H1 (cell line): ENCODE measurements around the gene CCBE1. TPM values are rescaled to one million over a fixed set of nuclear protein-coding genes. Genes with fewer than 3 reads are reported as not detected.

ENCODE experiments used
- CTCF ChIA-PET: fragments of 300-600 bp; sonication (Branson Sonifier 250); formaldehyde crosslinking; loops from one replicate; lab custom pipeline; 2021; ENCODE audit not compliant: partially characterized antibody; lab: Charles Lee
- POLR2A ChIA-PET: fragments of 300-600 bp; sonication (Branson Sonifier 250); formaldehyde crosslinking; loops from one replicate; lab custom pipeline; 2021; ENCODE audit warnings: inconsistent platforms; ENCODE audit not compliant: partially characterized antibody; lab: Charles Lee
- DNase-seq, 2 experiments: peaks; one replicate each; pipeline versions ENCODE4 v3.0.0 to v3.0.0-alpha.2; 2010 to 2022; ENCODE audit warnings: low spot score in 2 of 2, low read depth in 1 of 2, mixed read lengths in 1 of 2
- FAIRE-seq: peaks from 2 replicates; lab custom pipeline; 2011; peaks lifted over from hg19 to GRCh38; lab: Jason Lieb, UNC
- H2AFZ ChIP-seq: 2 replicates; pipeline ENCODE4 v1.8.1; 2012; ENCODE audit warnings: low read length, inconsistent platforms
- H2AK5ac ChIP-seq: 2 replicates; pipeline ENCODE4 v1.6.1; 2013; ENCODE audit warnings: low read depth, low read length
- H2BK120ac ChIP-seq: replicated peaks from 2 replicates; pipeline ENCODE3; 2013; ENCODE audit warnings: low read depth, low read length, inconsistent platforms
- H2BK12ac ChIP-seq: 2 replicates; pipeline ENCODE4 v1.6.1; 2013; ENCODE audit warnings: low read depth, low read length
- H2BK15ac ChIP-seq: 2 replicates; pipeline ENCODE4 v1.6.1; 2013; ENCODE audit warnings: low read length
- H2BK20ac ChIP-seq: 2 replicates; pipeline ENCODE4 v1.6.1; 2013; ENCODE audit warnings: low read length
- H2BK5ac ChIP-seq: 2 replicates; pipeline ENCODE4 v1.6.1; 2013; ENCODE audit warnings: low read depth, low read length
- H3K14ac ChIP-seq: 2 replicates; pipeline ENCODE4 v1.6.1; 2013; ENCODE audit warnings: inconsistent platforms; ENCODE audit not compliant: insufficient read length
- H3K18ac ChIP-seq: 2 replicates; pipeline ENCODE4 v1.6.1; 2013; ENCODE audit warnings: low read length; ENCODE audit errors: extremely low read depth
- H3K23ac ChIP-seq: 2 replicates; pipeline ENCODE4 v1.6.1; 2013; ENCODE audit warnings: inconsistent platforms; ENCODE audit not compliant: insufficient read length
- H3K23me2 ChIP-seq: 2 replicates; pipeline ENCODE4 v1.6.1; 2013; ENCODE audit warnings: low read depth, low read length
- H3K27ac ChIP-seq: 2 replicates; pipeline ENCODE4 v1.6.1; 2011; ENCODE audit warnings: low read depth, low read length, inconsistent platforms
- H3K27me3 ChIP-seq, 4 experiments: replicated peaks in 1 of 4; 1 replicate in 1 of 4; 2 replicates in 3 of 4; pipeline versions ENCODE4 v1.6.1 to v1.8.1; 2011 to 2013; ENCODE audit warnings: low read length in 3 of 4, mild to moderate bottlenecking in 3 of 4, inconsistent platforms in 2 of 4, mixed read lengths in 2 of 4, moderate library complexity in 1 of 4; ENCODE audit not compliant: control insufficient read depth in 3 of 4, insufficient read depth in 3 of 4; ENCODE audit errors: extremely low read depth in 1 of 4
- H3K36me3 ChIP-seq, 4 experiments: 2 replicates each; pipeline versions ENCODE4 v1.6.1 to v1.8.1; 2011 to 2013; ENCODE audit warnings: mild to moderate bottlenecking in 4 of 4, low read length in 3 of 4, moderate library complexity in 2 of 4, control low read depth in 1 of 4, inconsistent platforms in 1 of 4; ENCODE audit not compliant: insufficient read depth in 4 of 4, control insufficient read depth in 2 of 4
- H3K4ac ChIP-seq: replicated peaks from 2 replicates; pipeline ENCODE3; 2013; ENCODE audit warnings: low read length, low read depth, mixed read lengths, inconsistent platforms; ENCODE audit not compliant: insufficient read length
- H3K4me1 ChIP-seq, 4 experiments: replicated peaks in 1 of 4; 1 replicate in 1 of 4; 2 replicates in 3 of 4; pipeline versions ENCODE4 v1.6.1 to v1.8.1; 2011 to 2013; ENCODE audit warnings: low read length in 3 of 4, inconsistent platforms in 2 of 4, mixed read lengths in 1 of 4; ENCODE audit not compliant: insufficient read depth in 4 of 4, control insufficient read depth in 3 of 4
- H3K4me2 ChIP-seq, 2 experiments: 2 replicates each; pipeline versions ENCODE4 v1.6.1 to v1.8.1; 2011 to 2013; ENCODE audit warnings: low read depth in 2 of 2, low read length in 2 of 2, control low read depth in 1 of 2, inconsistent platforms in 1 of 2, mild to moderate bottlenecking in 1 of 2; ENCODE audit not compliant: insufficient read depth in 1 of 2
- H3K4me3 ChIP-seq, 4 experiments: fragments of 200-600, 300-600 bp in 1 of 4; sonication (generic), shearing (Covaris generic), sonication (Bioruptor Twin) in 1 of 4; 2 replicates each; pipeline versions ENCODE4 v1.5.1 to v1.8.1; 2011 to 2016; ENCODE audit warnings: low read length in 4 of 4, low read depth in 3 of 4, control low read depth in 2 of 4, inconsistent platforms in 2 of 4, mild to moderate bottlenecking in 2 of 4, mixed read lengths in 1 of 4, moderate library complexity in 1 of 4; ENCODE audit not compliant: insufficient read depth in 2 of 4; ENCODE audit errors: extremely low read depth in 1 of 4
- H3K56ac ChIP-seq: replicated peaks from 2 replicates; pipeline ENCODE3; 2013; ENCODE audit warnings: low read depth, mild to moderate bottlenecking, mixed read lengths, low read length, inconsistent platforms; ENCODE audit not compliant: insufficient read length
- H3K79me1 ChIP-seq: 2 replicates; pipeline ENCODE4 v1.6.1; 2013; ENCODE audit warnings: low read depth, low read length, control low read depth
- H3K79me2 ChIP-seq, 2 experiments: 2 replicates each; pipeline versions ENCODE4 v1.6.1 to v1.8.1; 2012 to 2013; ENCODE audit warnings: low read length in 2 of 2, mild to moderate bottlenecking in 2 of 2, inconsistent platforms in 1 of 2; ENCODE audit not compliant: insufficient read depth in 2 of 2, control insufficient read depth in 1 of 2
- H3K9ac ChIP-seq, 4 experiments: replicated peaks in 1 of 4; 1 replicate in 1 of 4; 2 replicates in 3 of 4; pipeline versions ENCODE4 v1.6.1 to v1.8.1; 2011 to 2013; ENCODE audit warnings: low read depth in 3 of 4, low read length in 3 of 4, control low read depth in 2 of 4, mild to moderate bottlenecking in 2 of 4, moderate library complexity in 2 of 4, inconsistent platforms in 1 of 4; ENCODE audit errors: extremely low read depth in 1 of 4
- H3K9me3 ChIP-seq, 2 experiments: 2 replicates each; pipeline versions ENCODE4 v1.6.1 to v1.8.1; 2012 to 2013; ENCODE audit warnings: mild to moderate bottlenecking in 2 of 2, moderate library complexity in 2 of 2, control low read depth in 1 of 2, inconsistent platforms in 1 of 2, low read depth in 1 of 2, low read length in 1 of 2, mixed read lengths in 1 of 2; ENCODE audit not compliant: insufficient read depth in 2 of 2
- H4K20me1 ChIP-seq, 2 experiments: replicated peaks in 1 of 2; 2 replicates each; pipeline versions ENCODE3 to v1.8.1; 2011 to 2013; ENCODE audit warnings: inconsistent platforms in 2 of 2, low read length in 2 of 2, mild to moderate bottlenecking in 1 of 2; ENCODE audit not compliant: insufficient read depth in 2 of 2, control insufficient read depth in 1 of 2
- H4K5ac ChIP-seq: 2 replicates; pipeline ENCODE4 v1.6.1; 2013; ENCODE audit warnings: low read length, low read depth, mixed read lengths, inconsistent platforms; ENCODE audit not compliant: insufficient read length
- H4K8ac ChIP-seq: 2 replicates; pipeline ENCODE4 v1.8.0; 2013; ENCODE audit warnings: mild to moderate bottlenecking, moderate library complexity, low read length, inconsistent platforms; ENCODE audit not compliant: insufficient read depth; ENCODE audit errors: extremely low read depth
- H4K91ac ChIP-seq: replicated peaks from 2 replicates; pipeline ENCODE3; 2013; ENCODE audit warnings: low read length, mixed read lengths, inconsistent platforms; ENCODE audit not compliant: insufficient read length
- ATF3 ChIP-seq: IDR thresholded peaks from 2 replicates; pipeline ENCODE4 v1.6.1; 2011; ENCODE audit warnings: low read depth, mild to moderate bottlenecking, low read length; ENCODE audit not compliant: insufficient read depth
- CBX5 ChIP-seq: fragments of 300-800, 300-1000 bp; sonication (generic); IDR thresholded peaks from 2 replicates; pipeline ENCODE4 v1.7.1; 2016; ENCODE audit warnings: antibody characterized with exemption, low read length, low read depth
- CBX8 ChIP-seq: fragments of 300-800, 300-1000 bp; sonication (generic); IDR thresholded peaks from 2 replicates; pipeline ENCODE4 v1.7.1; 2016; ENCODE audit warnings: low read depth, low read length, borderline replicate concordance
- FOSL1 ChIP-seq: IDR thresholded peaks from 2 replicates; pipeline ENCODE4 v1.6.1; 2011; ENCODE audit warnings: mild to moderate bottlenecking, low read depth, low read length, moderate library complexity; ENCODE audit not compliant: insufficient read depth
- MAX ChIP-seq: IDR thresholded peaks from 2 replicates; pipeline ENCODE4 v1.6.1; 2012; ENCODE audit warnings: inconsistent platforms
- NANOG ChIP-seq: IDR thresholded peaks from 2 replicates; pipeline ENCODE4 v1.6.1; 2011; ENCODE audit warnings: low read length, low read depth, mild to moderate bottlenecking, inconsistent platforms; ENCODE audit not compliant: insufficient read depth, poor library complexity, severe bottlenecking
- POU5F1 ChIP-seq: IDR thresholded peaks from 2 replicates; pipeline ENCODE4 v1.6.1; 2011; ENCODE audit warnings: low read depth, mild to moderate bottlenecking, low read length, moderate library complexity
- RXRA ChIP-seq: IDR thresholded peaks from 2 replicates; pipeline ENCODE4 v1.6.1; 2011; ENCODE audit warnings: low read depth, mild to moderate bottlenecking, low read length, moderate library complexity; ENCODE audit not compliant: insufficient read depth
- SIN3A ChIP-seq, 2 experiments: IDR thresholded peaks in 1 of 2; conservative IDR thresholded peaks in 1 of 2; 2 replicates each; pipeline ENCODE4 v1.6.1; 2011 to 2012; ENCODE audit warnings: low read length in 2 of 2, improper control_type of control experiment in 1 of 2, low read depth in 1 of 2, mild to moderate bottlenecking in 1 of 2
- SUZ12 ChIP-seq: fragments of 200-600 bp; sonication (generic); IDR thresholded peaks from 2 replicates; pipeline ENCODE4 v1.6.1; 2012; ENCODE audit warnings: mild to moderate bottlenecking, inconsistent platforms, low read length, moderate library complexity, mixed read lengths
- TBP ChIP-seq: IDR thresholded peaks from 2 replicates; pipeline ENCODE4 v1.6.1; 2011; ENCODE audit warnings: low read depth, low read length, improper control_type of control experiment
- TCF12 ChIP-seq: IDR thresholded peaks from 2 replicates; pipeline ENCODE4 v1.6.1; 2011; ENCODE audit warnings: low read depth, mild to moderate bottlenecking, low read length
- WGBS, 2 experiments: shearing (Covaris generic) in 1 of 2; methylation state at CpG; one replicate each; pipeline versions ENCODE4 v1.1.6 to v1.1.7; 2013 to 2015; ENCODE audit warnings: low lambda C conversion rate in 2 of 2, mixed read lengths in 2 of 2, inconsistent platforms in 1 of 2, low coverage in 1 of 2, missing lambda C conversion rate in 1 of 2; ENCODE audit not compliant: insufficient replicate concordance in 2 of 2, insufficient coverage in 1 of 2, insufficient read length in 1 of 2; ENCODE audit errors: extremely low coverage in 1 of 2, missing lambda C conversion rate in 1 of 2; 5-methylcytosine and 5-hydroxymethylcytosine counted together
- polyA plus RNA-seq, 7 experiments: library from polyadenylated mRNA; depleted of rRNA in 3 of 7; stranded (reverse) in 5 of 7; unstranded in 2 of 7; fragments of >200 nt in 5 of 7; fragments of 200-250 nt in 2 of 7; gene quantifications; 1 replicate in 5 of 7; 2 replicates in 1 of 7; 4 replicates in 1 of 7; pipeline versions ENCODE4 v1.2.1 to v1.2.3, GENCODE V29; 2011 to 2013; ENCODE audit warnings: missing spikeins in 2 of 7, mixed read lengths in 2 of 7
- total RNA-seq: library from RNA; stranded (reverse); fragmentation: NEBNext Ultra II Directional; extraction: Animal tissue kit (Norgen Biotek cat#: 25700); gene quantifications from 2 replicates; pipeline ENCODE4 v1.2.1, GENCODE V29; 2021

CCBE1 gene
- total and polyA plus RNA-seq, 2 of the 8 experiments (the other 6 are each of a cell fraction or from before 2014, with no cell fraction given) = 2.1 to 2.6 TPM

DNA sequence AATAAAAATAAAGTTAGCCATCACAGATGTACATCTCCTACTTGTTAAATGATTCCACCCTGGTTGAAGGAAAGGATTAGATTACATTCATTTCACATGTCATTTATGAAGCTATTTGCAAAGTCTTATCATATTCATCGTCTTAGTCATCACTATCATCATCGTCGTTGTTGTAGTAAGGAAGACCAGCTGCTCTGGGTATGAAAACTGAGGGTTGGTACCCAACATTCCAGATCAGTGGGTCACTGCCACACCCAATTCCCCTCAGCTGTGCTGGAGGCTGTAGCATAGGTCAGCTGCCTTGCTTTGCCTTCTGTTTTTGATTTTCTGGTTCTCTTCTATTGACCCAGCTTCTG lies 20.9 kb upstream of the CCBE1 start:
- Histone ChIP-seq H3K27me3 (no peaks in the 10 kb centered on the region), H4K8ac (no peak overlapping the region), H2BK20ac (no peak overlapping the region), H3K9me3 (0 out of 4 replicates have a peak, but pooled peaks cover 0 to 4% of the 10 kb centered on the region in 2 experiments), H4K91ac (no peak overlapping the region), H2BK12ac (no peak overlapping the region), H2AK5ac (no peak overlapping the region), H3K4me2 (no peak overlapping the region)
- FAIRE-seq = no peak
- TF ChIP-seq TCF12 (no peak), SIN3A (conservative IDR thresholded peaks at IDR 0.05 in 1 of 2, IDR thresholded peaks at IDR 0.05 in 1 of 2; ENCODE audit: low read depth in 1 of 2, low read length in 2 of 2) (no peak), CBX8 (no peak), TBP (no peak), ATF3 (no peak), MAX (no peak), NANOG (no peak), POU5F1 (no peak), FOSL1 (no peak), RXRA (no peak), SUZ12 (no peak), CBX5 (no peak)
- TF ChIP-seq, all 59 proteins: peak for 0
- Histone ChIP-seq H3K9ac (no peak overlapping the region), H3K27ac (no peak overlapping the region), H3K4ac (no peak overlapping the region), H3K56ac (no peak overlapping the region), H3K23me2 (no peaks in the 10 kb centered on the region), H4K20me1 (no peaks in the 10 kb centered on the region), H3K79me2 (no peaks in the 10 kb centered on the region), H3K4me1 (peaks cover 0 to 3% (median 0%) of the 10 kb centered on the region in 4 experiments; a peak in 2 of 7 replicates), H2BK5ac (no peak overlapping the region), H3K14ac (no peak overlapping the region), H2AFZ (no peak overlapping the region), H3K23ac (no peak overlapping the region), H3K18ac (no peak overlapping the region), H3K36me3 (no peaks in the 10 kb centered on the region), H4K5ac (no peak overlapping the region), H3K79me1 (no peaks in the 10 kb centered on the region), H2BK120ac (no peak overlapping the region), H3K4me3 (no peak overlapping the region), H2BK15ac (no peak overlapping the region)
- no peak for DNase-seq
- WGBS, 2 experiments = 90% methylated on average over 3 of the region's 3 CpGs; no CpG with 5 or more reads in 1 of the 2 experiments
- POLR2A ChIA-PET = interaction anchor here (1.5 kb wide), 1 partner anchor 9 kb away, joined by 3 read pairs; no protein-coding TSS in a partner anchor
- CTCF ChIA-PET = interaction anchor here (0.6 to 2.5 kb wide), 7 partner anchors 13 to 148 kb away, joined by 3 to 18 read pairs (median 4); partner anchors contain the start of gene CCBE1
